HG02623 (cell line): Measurements from ENCODE around the gene EPHA1.

Experiments used
- ATAC-seq: cut with Tn5 transposase; IDR thresholded peaks from one replicate; pipeline ENCODE4 v1.9.1; 2021; ENCODE audit warnings: moderate library complexity; ENCODE audit not compliant: unreplicated experiment

Gene EPHA1

DNA sequence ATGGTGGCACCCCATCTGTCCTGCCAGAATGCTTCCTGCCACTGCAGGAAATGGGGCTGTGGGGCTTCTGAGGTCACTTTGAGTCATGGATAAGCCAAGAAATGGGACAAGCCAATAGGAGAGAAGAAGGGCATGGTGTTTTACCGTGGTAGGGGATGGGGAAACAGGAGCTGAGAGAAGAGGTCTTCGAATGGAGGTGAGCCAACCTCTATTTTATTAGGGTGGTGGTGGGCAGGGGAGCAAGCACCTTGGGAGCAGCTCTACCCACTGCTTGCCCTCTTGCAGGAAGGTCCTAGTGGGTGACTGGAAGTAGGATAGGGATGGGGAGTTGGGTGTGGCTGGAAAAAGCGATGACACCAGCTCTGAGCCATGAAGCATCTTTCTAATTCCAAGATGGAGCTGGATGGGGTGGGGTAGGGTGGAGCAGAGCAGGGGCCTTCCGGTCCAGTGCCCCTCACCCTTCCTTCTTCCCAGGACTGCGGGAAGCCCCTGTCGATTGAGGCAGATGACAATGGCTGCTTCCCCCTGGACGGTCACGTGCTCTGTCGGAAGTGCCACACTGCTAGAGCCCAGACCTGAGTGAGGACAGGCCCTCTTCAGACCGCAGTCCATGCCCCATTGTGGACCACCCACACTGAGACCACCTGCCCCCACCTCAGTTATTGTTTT lies 18.4 kb downstream of the EPHA1 start:
- no peak for ATAC-seq

DNA sequence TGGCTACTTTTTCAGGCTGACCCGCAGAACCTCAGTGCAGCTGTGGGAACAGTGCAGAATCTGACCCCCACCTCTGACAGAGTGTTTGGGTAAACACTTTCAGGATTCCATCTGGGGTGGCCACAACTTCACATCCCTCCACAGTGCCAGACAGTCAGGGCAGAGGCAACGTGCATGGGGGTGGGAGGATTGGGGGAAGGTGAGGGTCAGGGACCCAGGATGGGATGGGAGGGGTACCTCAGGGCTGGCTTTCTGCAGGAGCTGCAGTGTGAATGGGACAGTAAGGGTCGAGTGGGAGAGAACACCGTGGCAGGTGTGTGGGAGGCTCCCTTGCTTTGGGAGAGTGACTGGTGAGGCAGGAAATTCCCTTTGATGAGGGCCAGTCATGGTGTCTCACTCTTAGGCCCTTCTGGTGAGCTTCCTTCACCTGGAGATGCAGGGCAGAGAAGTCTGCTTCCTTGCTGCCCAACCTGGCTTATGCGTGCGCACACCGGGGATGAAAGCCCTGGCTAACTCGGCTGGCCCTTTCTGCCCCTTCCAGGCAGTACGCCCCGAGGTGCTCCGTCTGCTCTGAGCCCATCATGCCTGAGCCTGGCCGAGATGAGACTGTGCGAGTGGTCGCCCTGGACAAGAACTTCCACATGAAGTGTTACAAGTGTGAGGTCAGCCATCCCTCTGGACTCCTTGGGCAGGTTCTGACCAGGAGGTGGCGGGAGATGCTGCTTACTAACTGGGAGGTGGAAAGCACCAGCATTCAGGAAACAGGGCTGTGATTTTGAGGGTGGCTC lies 19.1 kb downstream of the EPHA1 start:
- ATAC-seq, result no peak

DNA sequence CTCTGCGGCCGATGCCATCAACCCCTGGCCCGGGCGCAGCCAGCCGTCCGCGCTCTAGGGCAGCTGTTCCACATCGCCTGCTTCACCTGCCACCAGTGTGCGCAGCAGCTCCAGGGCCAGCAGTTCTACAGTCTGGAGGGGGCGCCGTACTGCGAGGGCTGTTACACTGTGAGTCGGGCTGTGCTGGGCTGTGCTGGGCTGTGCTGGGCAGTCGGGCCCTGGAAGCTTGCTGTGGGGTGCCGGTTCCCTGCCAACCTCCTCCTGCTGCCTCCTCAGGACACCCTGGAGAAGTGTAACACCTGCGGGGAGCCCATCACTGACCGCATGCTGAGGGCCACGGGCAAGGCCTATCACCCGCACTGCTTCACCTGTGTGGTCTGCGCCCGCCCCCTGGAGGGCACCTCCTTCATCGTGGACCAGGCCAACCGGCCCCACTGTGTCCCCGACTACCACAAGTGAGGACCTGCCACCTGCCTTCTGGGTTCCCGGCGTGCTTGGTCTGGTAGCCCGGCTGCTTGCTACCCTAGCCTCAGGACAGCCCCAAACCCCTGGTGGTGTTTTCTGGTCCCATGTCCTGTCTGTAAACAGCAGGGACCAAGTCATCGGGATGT lies 20.1 kb downstream of the EPHA1 start:
- no peak for ATAC-seq

DNA sequence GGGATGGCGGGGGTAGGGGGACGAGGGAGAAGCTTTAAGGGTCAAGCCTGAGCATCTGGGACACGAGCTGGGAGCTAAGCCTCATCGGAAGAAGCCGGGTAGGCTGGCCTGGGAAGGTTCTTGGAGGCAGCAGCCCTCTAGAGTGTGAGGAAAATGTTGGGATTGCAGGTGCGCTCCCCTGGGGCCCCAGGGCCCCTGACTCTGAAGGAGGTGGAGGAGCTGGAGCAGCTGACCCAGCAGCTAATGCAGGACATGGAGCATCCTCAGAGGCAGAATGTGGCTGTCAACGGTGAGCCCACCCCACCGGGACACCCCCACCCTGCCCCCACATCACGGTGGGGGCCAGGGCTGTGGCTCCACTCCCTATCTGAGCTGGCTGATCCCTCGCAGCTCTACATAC lies 20.6 kb downstream of the EPHA1 start:
- ATAC-seq, result no peak

DNA sequence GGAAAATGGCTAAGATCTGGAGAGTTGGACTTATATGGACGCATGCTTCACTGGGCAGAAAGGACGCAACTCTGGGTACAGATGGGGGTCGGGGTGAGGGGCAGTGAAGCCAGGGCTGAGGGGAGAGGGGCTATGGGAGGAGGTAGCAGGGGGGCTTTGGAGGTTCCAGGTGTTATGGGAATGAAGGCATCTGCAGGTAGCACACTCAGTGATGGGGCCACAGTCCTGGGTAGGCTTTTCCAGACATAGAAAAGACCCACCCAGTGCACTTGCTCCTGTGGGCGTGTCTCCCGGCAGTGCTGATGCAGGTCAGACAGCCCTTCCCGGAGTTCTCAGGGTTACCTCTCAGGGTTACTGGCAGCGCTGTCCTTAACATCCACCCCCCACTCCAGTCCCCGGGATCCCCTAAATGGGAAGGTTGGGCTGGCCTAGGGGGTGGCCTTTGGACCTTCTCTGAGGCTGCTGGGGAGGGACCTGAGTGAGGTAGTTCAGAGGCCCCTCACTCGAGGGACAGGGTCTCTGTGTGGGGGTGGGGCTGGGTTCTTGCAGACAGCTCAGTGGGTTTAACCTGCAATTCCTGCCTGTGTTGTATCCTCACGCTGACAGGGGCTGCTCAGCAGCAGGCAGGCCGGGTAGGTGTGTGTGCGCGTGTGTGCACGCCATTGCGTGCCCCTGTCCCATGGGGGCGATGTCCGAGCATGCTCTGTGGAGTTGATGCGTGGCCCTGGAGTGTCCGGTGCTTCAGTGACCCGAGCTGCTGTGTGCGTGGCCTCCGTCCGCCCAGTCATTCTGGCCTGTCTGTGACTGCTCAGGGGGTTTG lies 21.3 kb downstream of the EPHA1 start:
- ATAC-seq, result no peak

DNA sequence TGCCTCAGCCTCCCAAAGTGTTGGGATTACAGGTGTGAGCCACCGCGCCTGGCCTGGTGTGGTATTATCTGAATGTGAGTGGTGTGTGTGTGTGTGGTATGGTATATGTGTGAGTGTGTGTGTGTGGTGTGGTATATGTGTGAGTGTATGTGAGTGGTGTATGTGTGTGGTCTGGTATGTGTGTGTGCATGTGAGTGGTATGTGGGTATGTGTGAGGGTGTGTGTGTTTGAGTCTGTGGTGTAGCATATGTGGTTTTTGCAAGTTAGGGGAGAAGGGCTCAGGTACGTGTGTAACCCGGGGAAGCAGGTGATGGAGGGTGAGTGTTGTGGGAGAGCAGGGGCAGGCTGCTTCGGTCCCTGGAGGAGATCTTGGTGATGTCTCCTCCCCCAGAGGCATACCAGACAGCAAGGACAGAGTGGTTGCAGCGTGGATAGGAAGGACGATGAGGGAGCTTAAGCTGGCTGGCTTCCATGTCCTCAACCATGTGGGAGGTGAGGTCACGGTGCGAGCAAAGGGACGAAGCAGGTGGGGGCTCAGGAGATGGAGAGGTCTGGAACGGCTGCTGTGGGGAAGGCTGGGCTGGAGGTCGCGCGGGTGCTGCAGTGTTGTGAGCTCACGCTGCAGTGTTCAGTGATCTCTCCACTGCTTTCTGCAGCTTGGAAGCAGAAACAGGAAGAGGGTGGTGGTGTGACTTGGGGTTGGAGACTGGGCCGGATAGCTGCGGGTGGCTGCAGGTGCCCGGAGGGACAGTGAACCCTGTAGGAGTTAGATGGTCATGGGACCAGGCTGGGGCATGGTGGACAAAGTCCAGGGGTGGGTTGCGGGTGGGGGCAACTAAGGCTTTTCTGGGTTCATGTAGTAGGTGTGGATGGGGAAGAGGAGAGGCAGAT lies 22.5 kb downstream of the EPHA1 start:
- ATAC-seq, result no peak

DNA sequence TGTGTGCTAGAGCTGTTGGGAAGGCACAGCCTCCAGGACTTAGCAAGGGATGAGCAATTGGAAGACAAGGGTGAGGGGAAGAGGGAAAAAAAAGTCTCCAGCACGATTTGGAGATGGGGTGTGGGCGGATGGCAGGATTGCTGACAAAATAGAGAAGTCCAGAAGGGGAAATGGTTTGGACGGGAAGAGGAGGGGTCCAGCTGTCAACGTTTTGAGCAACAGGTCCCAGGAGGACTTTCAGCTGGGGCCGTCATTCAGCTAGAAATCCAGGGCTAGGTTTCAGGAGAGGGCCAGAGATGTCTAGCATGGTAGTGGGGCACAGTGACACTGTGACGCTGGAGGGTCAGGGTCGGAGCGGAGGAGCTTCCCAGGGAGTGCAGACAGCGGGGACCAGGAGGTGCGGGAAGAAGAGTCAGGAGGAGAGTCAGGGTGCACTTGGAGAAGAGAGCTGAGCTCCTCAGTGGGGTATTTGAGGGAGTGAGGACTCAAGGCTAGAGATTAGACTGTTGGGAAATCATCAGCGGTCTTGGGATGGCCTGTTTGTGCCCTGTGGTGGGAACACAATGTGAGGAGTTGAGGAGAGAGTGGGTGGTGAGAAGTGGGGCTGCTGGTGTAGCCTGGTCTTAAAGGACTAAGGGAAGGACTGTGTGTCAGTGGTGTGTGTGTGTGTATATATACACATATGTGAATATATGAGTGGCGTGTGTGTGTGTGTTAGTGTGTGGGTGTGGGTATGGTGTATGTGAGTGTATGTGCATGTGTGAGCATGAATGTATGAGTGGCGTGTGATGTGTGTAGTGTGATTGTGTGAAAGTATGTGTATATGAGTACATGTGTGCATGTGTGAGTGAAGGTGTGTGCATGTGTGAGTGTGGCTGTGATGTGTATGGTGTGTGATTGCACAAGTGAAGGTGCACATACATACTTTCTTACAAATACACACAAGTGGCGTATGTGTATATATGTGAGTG lies 23.7 kb downstream of the EPHA1 start:
- no peak for ATAC-seq

DNA sequence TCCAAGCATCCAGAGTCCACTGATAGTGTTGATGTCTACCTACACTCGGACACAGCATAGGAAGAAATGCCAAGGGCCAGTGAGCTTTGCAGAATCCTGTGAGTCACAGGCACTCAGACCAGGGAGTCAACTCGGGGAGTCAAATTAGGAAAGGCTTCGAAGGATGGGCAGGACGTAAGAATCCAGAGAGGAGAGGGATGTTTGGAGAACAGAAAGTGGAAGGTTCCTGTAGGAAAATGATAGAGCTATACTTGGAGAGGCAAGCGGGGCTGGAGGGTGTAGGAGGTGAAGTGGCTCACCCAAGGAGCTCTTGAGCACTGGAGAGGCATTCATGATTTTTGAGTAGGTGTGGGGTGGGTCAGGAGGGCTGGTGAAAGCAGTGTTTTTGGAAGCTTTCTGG lies 24.5 kb downstream of the EPHA1 start:
- no peak for ATAC-seq

DNA sequence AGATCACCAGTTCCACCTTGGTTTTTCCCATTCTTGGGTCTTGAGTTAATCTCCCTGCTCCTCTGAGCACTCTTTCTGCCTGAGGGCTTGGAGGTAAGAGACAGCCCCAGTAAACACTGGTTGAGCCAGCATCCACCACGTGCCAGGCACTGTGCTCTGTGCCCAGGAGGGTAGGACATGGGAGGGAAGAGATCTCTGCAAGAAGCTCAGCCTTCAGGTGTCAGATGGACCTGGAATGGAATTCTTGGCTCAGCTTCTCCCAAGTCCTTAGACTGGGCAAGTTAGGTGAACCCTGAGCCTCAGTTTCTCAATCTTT lies 25.1 kb downstream of the EPHA1 start:
- no peak for ATAC-seq

DNA sequence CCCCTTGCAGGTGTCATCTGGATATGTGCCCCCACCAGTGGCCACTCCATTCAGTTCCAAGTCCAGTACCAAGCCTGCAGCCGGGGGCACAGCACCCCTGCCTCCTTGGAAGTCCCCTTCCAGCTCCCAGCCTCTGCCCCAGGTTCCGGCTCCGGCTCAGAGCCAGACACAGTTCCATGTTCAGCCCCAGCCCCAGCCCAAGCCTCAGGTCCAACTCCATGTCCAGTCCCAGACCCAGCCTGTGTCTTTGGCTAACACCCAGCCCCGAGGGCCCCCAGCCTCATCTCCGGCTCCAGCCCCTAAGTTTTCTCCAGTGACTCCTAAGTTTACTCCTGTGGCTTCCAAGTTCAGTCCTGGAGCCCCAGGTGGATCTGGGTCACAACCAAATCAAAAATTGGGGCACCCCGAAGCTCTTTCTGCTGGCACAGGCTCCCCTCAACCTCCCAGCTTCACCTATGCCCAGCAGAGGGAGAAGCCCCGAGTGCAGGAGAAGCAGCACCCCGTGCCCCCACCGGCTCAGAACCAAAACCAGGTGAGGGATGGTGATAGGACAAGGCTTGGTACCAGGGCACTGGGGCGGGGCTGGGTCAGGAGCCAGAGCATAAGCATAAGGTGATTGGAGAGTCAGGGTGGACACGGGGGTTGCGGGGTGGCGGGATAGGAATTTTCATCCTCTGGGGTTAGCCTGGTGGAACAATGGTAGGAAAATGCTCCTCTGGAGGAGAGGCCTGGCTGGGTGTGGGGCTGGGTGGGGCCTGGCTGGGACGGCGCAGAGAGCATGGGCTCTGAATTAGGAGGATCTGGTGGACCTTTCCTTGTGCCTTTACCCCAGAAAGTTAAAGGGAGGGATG lies 25.6 kb downstream of the EPHA1 start:
- no peak for ATAC-seq

DNA sequence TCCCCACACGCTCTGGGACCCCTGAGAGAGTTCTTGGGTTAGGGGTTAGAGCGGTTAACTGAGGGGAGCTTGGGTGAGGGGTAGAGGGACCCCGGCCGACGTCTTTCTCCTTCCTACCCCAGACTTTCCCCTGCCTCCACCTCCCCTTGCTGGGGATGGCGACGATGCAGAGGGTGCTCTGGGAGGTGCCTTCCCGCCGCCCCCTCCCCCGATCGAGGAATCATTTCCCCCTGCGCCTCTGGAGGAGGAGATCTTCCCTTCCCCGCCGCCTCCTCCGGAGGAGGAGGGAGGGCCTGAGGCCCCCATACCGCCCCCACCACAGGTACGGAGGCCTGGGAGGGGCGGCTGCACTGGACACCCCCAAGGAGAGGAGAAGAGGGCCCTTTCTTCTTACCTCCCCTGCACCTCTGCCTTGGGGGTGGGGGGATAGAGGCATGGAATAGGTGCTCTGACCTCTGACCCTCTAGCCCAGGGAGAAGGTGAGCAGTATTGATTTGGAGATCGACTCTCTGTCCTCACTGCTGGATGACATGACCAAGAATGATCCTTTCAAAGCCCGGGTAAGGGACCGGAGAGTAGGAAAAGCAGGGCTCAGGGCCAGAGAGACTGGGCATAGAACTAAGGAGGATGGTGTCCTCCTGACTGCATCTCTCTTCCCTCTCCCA lies 26.4 kb downstream of the EPHA1 start:
- no peak for ATAC-seq

DNA sequence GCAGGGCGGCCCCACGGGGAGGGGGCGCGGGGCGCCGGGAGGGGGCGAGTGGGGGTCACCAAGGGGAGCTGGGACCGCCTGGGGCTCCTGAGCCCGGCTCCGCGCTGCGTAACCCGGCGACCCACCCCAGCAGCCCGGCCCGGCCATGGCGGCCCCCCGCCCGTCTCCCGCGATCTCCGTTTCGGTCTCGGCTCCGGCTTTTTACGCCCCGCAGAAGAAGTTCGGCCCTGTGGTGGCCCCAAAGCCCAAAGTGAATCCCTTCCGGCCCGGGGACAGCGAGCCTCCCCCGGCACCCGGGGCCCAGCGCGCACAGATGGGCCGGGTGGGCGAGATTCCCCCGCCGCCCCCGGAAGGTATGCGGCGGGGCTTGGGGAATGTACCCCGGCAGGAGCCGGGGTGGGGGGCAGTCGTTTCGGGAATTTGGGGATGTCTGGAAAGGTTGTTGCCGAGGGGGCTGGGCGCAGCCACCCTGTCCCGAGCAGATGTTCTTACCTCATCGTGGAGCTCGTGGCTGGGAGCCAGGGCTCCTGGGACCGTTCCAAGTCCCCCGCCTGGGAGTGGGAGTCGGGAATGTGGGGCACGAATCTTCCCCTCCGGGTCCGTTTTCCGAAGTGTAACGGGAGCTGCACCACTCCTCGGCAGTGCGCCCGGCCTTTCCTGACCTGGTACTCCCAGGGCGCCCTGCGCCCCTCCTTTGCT lies 27.1 kb downstream of the EPHA1 start:
- peak; percentile 6 for ATAC-seq

DNA sequence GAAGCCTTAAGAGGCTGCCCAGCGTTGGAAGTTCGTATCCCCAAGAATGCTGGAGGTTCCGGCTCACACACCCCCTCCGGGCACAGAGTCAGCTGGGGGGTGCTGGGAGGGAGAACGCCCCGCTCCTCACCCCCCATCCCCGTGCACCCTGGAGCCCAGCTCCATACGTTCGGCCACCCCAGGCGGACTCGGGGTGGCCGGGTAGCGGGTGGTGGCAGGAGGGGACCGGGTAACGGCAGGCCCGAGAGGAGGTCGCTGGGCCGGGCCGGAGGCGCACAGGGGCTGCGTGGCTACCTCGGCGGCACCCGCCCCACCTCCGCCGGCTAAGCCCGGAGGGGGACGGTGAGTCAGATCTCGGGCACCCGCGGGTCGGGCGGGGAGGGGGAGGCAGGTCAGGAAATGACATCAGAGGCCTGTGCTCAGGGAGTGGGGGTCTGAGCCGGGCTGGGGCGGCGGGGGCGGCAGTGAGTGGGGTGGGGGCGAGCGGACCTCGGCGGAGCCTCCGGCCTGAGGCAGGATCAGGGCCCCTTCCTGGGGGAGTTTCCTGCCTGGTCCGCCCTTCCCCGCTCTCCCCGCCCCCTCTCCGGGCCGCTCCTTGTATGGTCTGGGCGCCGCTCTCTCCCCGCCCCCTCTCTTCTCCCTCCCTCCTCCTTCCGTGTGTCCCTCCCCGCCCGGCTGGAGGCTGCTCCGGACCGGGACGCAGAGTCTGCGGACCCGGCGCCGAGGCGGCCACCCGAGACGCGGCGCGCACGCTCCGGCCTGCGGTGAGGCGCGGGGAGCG lies 27.8 kb downstream of the EPHA1 start, which contains the start of gene ZYX:
ZYX (plus strand) TSS at position 700 of the 781 bp plus-strand sequence. CDS start 227 bp downstream, outside the sequence.
- ATAC-seq, result peak; percentile 79

DNA sequence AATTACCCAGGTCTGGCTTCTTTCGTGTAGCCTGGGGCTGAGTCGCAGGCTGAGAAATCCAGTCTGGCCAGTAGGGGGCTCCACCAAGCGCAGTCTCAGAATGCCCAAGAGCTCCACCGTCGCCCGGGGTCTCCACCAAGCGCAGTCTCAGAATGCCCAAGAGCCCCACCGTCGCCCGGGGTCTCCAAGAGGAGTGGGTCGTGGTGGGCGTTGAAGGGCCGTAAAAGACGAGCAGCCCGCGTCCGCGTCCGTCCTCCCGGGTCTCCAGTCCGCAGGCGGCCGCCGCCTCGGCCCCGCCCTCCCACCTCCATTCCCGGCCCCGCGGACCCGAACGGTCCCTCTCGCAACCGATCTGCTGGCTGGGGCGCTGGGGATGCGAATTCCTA lies 28.4 kb downstream of the EPHA1 start:
- peak; percentile 48 for ATAC-seq

DNA sequence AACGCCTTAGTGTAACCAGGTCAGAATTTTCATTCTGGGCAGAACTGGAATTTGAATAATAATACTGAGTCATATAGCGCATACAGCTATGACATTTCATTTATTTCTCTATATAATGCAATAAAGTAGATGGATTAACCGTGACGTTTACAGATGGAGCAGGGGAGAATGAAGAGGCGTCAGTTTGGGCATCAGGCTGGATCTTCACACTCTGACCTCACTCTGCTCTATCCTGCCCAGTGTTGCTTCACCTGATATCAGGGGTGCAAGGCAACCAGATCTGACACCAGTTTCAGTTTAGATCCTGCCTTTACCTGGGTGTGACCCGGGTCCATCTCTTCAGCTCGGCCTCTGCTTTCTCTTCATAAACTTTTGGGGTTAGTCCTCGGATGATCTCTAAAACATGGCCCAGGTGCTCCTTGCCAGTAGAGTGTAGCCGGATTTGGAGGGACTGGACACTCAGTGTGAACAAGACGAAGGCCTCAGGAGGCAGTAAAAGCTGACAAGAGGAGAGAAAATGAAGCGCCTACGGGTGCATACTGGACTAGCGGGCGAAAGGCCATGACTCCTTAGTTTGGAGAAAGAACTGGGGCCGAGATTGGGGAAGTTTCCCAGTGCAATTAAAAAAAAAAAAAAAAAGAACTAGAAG lies 28.9 kb downstream of the EPHA1 start:
- no peak for ATAC-seq

DNA sequence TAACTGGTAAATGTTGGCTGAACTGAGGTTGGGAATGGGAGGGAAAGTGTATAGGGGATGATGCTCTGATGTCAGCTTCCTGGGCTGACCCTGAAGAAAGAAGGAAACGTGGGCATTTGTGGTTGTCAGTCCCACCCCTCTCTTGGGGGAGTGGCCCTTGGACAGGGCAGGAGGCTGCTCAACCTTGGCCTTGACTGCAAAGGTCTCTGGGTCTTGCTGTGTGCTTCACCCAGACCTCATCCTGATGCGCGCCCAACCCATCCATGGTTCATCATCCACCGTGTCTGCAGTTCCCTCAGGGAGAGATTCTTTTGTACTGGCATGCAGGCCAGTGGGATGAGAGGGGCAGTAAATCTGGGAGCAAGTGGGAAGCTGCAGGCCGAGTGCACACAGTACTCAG lies 32.3 kb downstream of the EPHA1 start:
- ATAC-seq, result no peak
